Measurements from ENCODE around the gene FCER1G.
"Not testable (repeated sequence)": the region's sequence is repeated elsewhere in the genome, so short reads cannot be mapped to it uniquely, and the experiment has no call there.

FCER1G gene

DNA sequence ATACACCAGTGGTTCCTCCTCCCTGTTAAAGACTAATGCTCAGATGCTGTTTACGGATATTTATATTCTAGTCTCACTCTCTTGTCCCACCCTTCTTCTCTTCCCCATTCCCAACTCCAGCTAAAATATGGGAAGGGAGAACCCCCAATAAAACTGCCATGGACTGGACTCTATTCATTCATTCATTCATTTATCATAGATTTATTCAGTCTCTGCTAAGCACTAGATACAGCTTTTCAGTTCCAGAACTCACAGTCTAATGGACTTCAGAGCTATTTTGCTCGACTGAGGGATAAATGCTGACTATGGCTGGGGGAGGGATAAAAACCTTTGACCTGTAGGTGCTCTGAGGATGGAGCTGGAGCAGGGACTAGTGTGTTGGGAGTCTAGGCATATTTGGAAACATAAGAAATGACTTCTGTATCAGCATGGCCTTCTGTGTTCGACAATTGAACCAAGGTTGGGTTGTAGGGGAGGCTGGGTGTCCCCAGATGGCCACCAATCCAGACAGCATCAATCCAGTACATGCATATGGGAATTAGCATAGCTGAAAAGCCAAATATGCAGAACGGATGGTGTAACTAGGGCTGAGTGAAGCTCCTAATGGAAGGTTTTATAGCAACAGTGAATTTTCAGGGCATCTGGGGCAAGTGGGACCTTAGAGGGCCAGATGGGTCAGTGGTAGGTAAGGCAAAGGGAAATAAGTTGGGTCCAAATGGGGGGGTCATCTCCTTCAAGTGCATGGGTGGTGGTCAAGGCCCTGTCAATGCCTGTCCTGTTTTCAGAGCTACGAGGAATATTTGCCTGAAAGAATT, 4.2 kb downstream of the FCER1G start:
- no peak for TF ChIP-seq Cebpa-rat (IDR thresholded peaks at IDR 0.05)
- Histone ChIP-seq H3K36me3 (peaks cover 5% of the 10 kb centered on the region), H3K9ac (no peak overlapping the region), H3K27me3 (peaks cover 44% of the 10 kb centered on the region), H3K4me2 (peak overlapping the region; percentile 71), H4K20me1 (peaks cover 38% of the 10 kb centered on the region), H3K9me3 (no peaks in the 10 kb centered on the region), H3K27ac (no peak overlapping the region), H3K4me1 (peaks cover 49% of the 10 kb centered on the region), H3K4me3 (no peak overlapping the region)

DNA sequence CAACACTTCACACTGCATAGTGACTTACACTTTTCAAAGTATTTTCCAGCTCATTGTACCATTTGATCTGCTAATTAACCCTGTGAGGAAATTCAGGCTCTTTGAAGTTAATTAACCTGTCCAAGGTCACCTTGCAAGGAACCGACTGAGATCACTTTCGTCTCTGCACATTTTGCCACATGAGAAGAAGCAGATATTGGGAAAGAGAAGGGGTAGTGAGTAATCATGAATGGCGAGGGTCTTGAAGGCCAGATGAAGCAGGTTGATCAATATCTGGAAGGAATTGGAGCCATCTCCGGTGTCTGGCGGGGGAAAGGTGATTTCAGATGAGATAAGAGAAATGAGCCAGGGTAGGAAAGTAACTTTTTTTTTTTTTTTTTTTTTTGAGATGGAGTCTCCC, 4.9 kb downstream of the FCER1G start:
- Histone ChIP-seq H3K27ac (no peak overlapping the region), H3K9me3 (no peaks in the 10 kb centered on the region), H3K36me3 (no peaks in the 10 kb centered on the region), H3K9ac (no peak overlapping the region), H3K4me3 (no peak overlapping the region), H3K27me3 (peaks cover 44% of the 10 kb centered on the region), H3K4me2 (no peak overlapping the region), H3K4me1 (peaks cover 43% of the 10 kb centered on the region), H4K20me1 (peaks cover 32% of the 10 kb centered on the region)
- TF ChIP-seq Cebpa-rat (IDR thresholded peaks at IDR 0.05): no peak

DNA sequence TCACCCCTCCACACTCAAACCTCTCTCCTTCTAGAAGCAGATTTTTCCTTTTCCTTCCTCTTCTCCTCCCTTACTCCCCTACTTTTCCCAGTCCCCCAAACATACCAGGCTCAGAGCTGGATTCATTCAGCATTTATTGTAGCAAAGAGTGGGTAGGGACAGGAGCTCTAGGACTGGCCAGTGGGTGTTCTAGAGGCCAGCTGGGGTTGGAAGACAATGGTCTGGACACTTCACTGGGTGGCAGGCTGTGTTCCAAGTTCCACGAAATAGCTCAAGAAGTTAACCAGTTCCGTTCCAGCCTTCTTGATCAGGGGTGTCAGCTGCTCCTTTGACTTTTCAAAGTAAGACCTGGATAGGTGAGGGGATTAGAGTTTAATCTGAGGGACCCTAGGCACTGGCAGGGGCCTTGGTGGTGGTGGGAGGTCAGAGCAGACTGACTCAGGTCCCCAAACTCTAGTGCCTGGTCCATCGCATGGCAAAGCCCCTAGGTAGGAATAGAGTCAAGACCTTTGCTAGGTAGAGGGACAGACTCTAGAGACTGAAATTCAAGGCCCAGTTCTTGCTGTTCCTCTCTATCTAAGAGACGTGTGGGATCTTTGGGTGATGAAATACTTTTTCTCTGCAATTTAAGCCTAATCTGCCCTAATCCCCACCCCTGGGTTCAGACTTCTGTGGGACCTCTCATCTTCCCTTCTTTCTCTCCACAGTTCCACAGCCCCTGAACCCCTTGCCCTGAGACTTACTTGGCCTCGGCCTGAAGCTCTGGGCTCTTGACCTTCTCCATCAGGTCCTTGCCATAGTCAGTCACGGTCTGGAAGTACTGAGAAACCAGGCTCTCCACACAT, 7.3 kb downstream of the FCER1G start:
- no peak for TF ChIP-seq Cebpa-rat (IDR thresholded peaks at IDR 0.05)
- no peak overlapping the region for H3K4me2 ChIP-seq
- H3K4me1 ChIP-seq: peaks cover 36% of the 10 kb centered on the region

DNA sequence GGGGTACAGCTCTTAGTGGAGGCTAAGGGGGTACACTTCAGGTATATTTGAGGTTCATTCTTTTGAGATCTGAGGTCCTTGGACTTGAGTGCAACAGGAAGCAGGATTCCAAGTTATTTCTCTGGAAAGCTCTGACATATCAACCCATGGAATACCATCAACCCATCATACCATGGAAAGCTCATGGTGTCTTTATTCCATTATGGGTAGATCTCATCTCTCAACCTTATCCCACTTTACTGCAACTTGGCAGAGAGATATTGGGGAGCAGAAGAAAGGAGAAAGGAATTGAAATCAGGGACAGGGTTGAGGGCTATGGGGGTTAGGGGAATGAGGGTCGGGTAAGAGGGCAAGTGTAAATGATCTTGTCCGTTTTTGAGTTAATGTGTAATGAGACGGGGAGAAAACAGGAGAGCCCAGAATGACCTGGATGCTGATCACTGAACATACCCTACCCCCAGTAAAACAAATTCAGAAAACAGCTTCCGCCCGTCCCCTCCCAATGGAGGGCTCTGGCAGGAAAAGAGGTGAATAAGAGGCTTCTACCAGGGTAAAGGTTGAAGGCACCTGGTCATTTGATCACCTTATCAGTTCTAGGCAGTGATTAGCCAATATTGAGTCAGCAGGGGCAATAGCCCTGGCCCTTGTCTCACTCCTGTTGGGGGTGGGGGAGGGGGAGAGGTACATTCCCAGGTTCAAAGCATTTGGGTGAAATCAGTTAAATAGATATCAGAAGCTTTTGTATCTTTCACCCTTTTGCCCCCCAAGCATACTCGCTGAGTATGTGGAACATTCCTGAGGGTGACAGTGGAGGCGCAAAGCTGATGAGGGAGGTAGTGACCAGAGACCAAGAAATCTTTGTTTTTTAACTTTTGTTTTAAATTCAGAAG, 9.0 kb downstream of the FCER1G start:
- H3K27me3 ChIP-seq: peaks cover 24% of the 10 kb centered on the region
- H4K20me1 ChIP-seq: no peaks in the 10 kb centered on the region; the same call in 1 of the 2 replicates
- peaks cover 28% of the 10 kb centered on the region for H3K4me1 ChIP-seq
- H3K36me3 ChIP-seq: peaks cover 10% of the 10 kb centered on the region
- H3K4me2 ChIP-seq: no peak overlapping the region
- no peak overlapping the region for H3K4me3 ChIP-seq
- H3K27ac ChIP-seq: no peak overlapping the region
- no peak overlapping the region for H3K9ac ChIP-seq
- no peak for TF ChIP-seq Cebpa-rat (IDR thresholded peaks at IDR 0.05)
- H3K9me3 ChIP-seq: no peaks in the 10 kb centered on the region

More for the DNA sequence above, 7.3 kb downstream of the FCER1G start:
- Histone ChIP-seq H3K27ac (no peak overlapping the region), H3K4me3 (no peak overlapping the region), H4K20me1 (peaks cover 11% of the 10 kb centered on the region), H3K9me3 (no peaks in the 10 kb centered on the region), H3K36me3 (no peaks in the 10 kb centered on the region), H3K27me3 (peaks cover 36% of the 10 kb centered on the region), H3K9ac (no peak overlapping the region)

DNA sequence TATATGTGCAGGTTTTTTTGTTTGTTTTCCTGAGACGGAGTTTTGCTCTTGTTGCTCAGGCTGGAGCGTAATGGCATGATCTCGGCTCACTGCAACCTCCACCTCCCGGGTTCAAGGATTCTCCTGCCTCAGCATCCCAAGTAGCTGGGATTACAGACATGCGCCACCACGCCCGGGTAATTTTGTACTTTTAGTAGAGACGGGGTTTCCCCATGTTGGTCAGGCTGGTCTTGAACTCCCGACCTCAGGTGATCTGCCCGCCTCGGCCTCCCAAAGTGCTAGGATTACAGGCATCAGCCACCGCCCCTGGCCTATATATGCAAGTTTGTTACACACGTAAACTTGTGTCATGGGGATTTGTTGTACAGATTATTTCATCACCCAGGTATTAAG, 9.6 kb downstream of the FCER1G start:
- peaks cover 27% of the 10 kb centered on the region for H3K4me1 ChIP-seq
- not testable (repeated sequence) for H3K9me3 ChIP-seq, H3K4me3 ChIP-seq, H3K9ac ChIP-seq, H3K27ac ChIP-seq, H4K20me1 ChIP-seq
- H3K4me2 ChIP-seq: peak overlapping the region; percentile 50; the same call in 1 of the 2 replicates
- H3K27me3 ChIP-seq: peaks cover 17% of the 10 kb centered on the region
- H3K36me3 ChIP-seq: peaks cover 17% of the 10 kb centered on the region

DNA sequence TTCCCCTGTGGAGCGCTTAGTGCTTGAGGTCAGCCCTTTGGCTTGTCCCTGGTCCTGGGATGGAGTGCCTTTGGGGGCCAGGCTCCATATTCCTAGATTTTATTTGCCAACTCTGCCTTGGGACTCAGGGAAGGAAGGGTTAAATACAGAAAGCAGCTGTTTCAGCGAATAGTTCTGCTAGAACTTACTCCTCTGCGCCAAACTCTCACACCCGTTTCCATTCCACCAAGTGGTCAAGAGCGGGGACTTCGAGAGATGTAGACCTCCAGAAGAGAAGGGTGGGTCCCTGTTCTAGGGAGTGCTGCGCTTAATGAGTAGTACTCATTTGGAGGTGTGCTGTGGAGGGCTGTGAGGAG, 10.1 kb downstream of the FCER1G start:
- peaks cover 21% of the 10 kb centered on the region for H3K36me3 ChIP-seq
- peaks cover 13% of the 10 kb centered on the region for H3K27me3 ChIP-seq
- TF ChIP-seq Cebpa-rat (IDR thresholded peaks at IDR 0.05): no peak
- H3K4me2 ChIP-seq: peak overlapping the region; percentile 50
- H4K20me1 ChIP-seq: no peaks in the 10 kb centered on the region
- H3K4me3 ChIP-seq: no peak overlapping the region
- no peak overlapping the region for H3K27ac ChIP-seq
- H3K4me1 ChIP-seq: peaks cover 27% of the 10 kb centered on the region
- H3K9ac ChIP-seq: no peak overlapping the region
- no peaks in the 10 kb centered on the region for H3K9me3 ChIP-seq

DNA sequence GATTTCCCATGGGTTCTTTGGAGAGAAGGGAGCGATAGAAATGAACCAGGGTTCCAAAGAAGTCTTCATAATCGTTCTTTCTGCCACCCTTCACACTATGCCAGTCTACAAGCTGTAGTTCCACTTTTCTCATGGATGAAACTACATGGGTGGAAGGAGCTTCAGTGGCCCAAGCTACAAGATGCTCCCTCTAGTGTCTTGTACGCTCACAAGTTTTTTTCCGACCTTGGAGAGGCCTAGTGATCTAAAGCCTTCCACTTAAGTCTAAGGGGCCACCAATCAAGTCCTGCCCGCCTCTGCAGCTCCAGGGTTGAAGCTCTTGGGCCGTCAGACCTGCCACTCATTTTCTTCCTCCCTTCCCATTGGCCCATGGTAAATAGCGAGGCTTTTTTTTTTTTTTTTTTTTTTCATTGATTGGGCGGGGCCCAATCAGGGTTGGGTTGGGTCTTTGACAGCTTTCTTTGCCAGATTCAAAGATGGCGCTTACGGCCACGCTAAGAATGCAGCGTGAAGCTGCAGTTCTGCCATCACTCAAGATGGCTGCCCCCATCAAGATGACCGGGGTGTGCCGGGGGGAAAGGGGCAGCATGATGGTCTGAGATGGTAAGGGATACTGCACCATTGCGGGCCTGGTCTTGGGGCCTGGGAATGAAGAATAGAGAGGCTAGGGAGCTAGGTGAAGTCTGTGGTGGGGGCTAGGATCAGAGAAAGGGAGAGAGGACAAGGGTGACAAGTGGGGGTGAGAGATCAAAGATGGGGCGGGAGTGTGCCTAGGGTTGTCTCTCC, 10.6 kb downstream of the FCER1G start, which contains the start of gene TOMM40L:
Gene TOMM40L, plus strand, starts transcription at position 527 of the 786 bp plus-strand sequence. CDS start 430 bp downstream, outside the sequence.
- Histone ChIP-seq H3K4me3 (peak within 1 kb of the TSS; percentile 78), H3K4me2 (peak within 1 kb of the TSS; percentile 95), H3K9me3 (no peaks in the 10 kb centered on the region), H3K4me1 (peaks cover 27% of the 10 kb centered on the region), H3K9ac (peak within 1 kb of the TSS; percentile 80), H3K36me3 (peaks cover 27% of the 10 kb centered on the region), H3K27ac (peak within 1 kb of the TSS; percentile 73), H4K20me1 (no peaks in the 10 kb centered on the region), H3K27me3 (peaks cover 7% of the 10 kb centered on the region)
- no peak for TF ChIP-seq Cebpa-rat (IDR thresholded peaks at IDR 0.05)

DNA sequence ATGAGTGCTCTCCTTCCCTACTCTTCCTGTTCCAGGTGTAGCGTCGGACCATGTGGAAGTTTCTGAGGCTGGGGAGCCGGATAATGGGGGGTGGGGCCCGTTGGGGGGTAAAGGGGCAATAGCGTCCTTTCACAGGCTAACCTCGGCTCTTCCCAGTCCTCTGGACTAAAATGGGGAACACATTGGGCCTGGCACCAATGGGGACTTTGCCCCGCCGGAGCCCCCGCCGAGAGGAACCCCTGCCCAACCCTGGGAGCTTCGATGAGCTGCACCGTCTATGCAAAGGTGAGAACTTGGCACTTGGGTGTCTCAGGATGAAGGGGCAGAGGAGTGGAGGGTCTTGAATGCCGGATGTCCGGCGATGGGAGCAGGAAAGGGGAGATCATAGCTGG, 11.2 kb downstream of the FCER1G start:
- TF ChIP-seq Cebpa-rat (IDR thresholded peaks at IDR 0.05): no peak
- peak overlapping the region; percentile 95 for H3K4me2 ChIP-seq
- peak overlapping the region; percentile 80 for H3K9ac ChIP-seq
- H3K27me3 ChIP-seq: peaks cover 7% of the 10 kb centered on the region
- peak overlapping the region; percentile 73 for H3K27ac ChIP-seq
- H3K36me3 ChIP-seq: peaks cover 31% of the 10 kb centered on the region
- H4K20me1 ChIP-seq: no peaks in the 10 kb centered on the region
- no peaks in the 10 kb centered on the region for H3K9me3 ChIP-seq
- H3K4me1 ChIP-seq: peaks cover 27% of the 10 kb centered on the region
- H3K4me3 ChIP-seq: peak overlapping the region; percentile 78

DNA sequence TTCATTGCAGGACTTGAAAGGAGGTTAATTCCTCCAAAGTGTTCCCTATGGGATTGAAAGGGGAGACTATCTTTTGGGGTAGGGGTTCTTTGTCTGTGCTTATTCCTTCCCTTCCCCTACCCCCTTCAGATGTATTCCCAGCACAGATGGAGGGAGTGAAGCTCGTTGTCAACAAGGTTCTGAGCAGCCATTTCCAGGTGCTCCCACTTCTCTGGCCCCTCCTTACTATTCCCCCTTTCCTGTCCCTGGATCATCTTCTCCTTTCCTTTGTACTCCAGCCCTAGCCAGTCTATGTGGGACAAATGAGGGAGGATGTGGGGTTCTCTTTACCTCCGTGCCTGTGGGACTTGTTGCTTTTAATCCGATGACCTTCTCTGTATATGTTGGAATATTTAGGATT, 11.7 kb downstream of the FCER1G start:
- peaks cover 6% of the 10 kb centered on the region for H3K27me3 ChIP-seq
- peak overlapping the region; percentile 73 for H3K27ac ChIP-seq
- no peak for TF ChIP-seq Cebpa-rat (IDR thresholded peaks at IDR 0.05)
- no peaks in the 10 kb centered on the region for H4K20me1 ChIP-seq
- peaks cover 27% of the 10 kb centered on the region for H3K4me1 ChIP-seq
- peak overlapping the region; percentile 80 for H3K9ac ChIP-seq
- peaks cover 31% of the 10 kb centered on the region for H3K36me3 ChIP-seq
- H3K9me3 ChIP-seq: no peaks in the 10 kb centered on the region
- peak overlapping the region; percentile 78 for H3K4me3 ChIP-seq
- peak overlapping the region; percentile 95 for H3K4me2 ChIP-seq
